ENCODE results near the gene KCNV2. TPM values are rescaled to one million over a fixed set of nuclear protein-coding genes. Genes with fewer than 3 reads are reported as not detected.

Gene KCNV2
- total and polyA plus RNA-seq, 4 donors = 0.36 to 0.57 TPM; not detected in 2

DNA sequence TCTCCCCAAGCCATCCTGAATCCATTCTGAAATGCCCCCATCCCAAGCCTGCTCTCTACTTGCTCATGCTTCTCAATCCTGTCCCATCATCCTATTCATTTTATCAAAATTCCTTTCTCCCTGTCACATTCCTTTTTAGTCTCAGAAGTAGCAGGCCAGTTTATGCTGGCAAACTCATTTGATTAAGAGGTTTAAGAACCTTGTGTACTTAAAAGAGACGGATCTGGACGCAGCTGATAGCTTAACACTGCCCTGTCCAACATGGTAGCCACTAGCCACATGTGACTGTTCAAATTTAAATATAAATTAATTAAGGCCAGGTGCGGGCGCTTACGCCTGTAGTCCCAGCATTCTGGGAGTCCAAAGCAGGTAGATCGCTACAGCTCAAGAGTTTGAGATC is 5.6 kb upstream of the KCNV2 start:
- H3K4me3 ChIP-seq (ENCODE audit: low read depth, low read length) = no peak overlapping the region
- no peaks in the 10 kb centered on the region for H3K4me1 ChIP-seq (ENCODE audit: control insufficient read depth, insufficient read depth, low read length)
- H3K9me3 ChIP-seq (ENCODE audit: control insufficient read depth, insufficient read depth, low read length) = no peaks in the 10 kb centered on the region
- no peak overlapping the region for H3K27ac ChIP-seq (ENCODE audit: low read depth, low read length)
- no peaks in the 10 kb centered on the region for H3K36me3 ChIP-seq (ENCODE audit: control insufficient read depth, insufficient read depth, low read length)
- H3K27me3 ChIP-seq (ENCODE audit: control insufficient read depth, insufficient read depth, low read length) = no peaks in the 10 kb centered on the region
- DNase-seq (ENCODE audit: low read depth in 4 of 6, low spot score in 6 of 6) = no peak
- WGBS (ENCODE audit: insufficient coverage) = no CpG with 5 or more reads among the region's 6 CpGs

- no peak for DNase-seq (ENCODE audit: low read depth in 4 of 6, low spot score in 6 of 6)
- WGBS (ENCODE audit: insufficient coverage) = 98% methylated on average over 66 of the region's 69 CpGs
- Histone ChIP-seq H3K27ac (ENCODE audit: low read depth, low read length) (no peak overlapping the region), H3K4me1 (ENCODE audit: control insufficient read depth, insufficient read depth, low read length) (no peaks in the 10 kb centered on the region), H3K36me3 (ENCODE audit: control insufficient read depth, insufficient read depth, low read length) (peaks cover 12% of the 10 kb centered on the region), H3K4me3 (ENCODE audit: low read depth, low read length) (no peak overlapping the region), H3K9me3 (ENCODE audit: control insufficient read depth, insufficient read depth, low read length) (no peaks in the 10 kb centered on the region), H3K27me3 (ENCODE audit: control insufficient read depth, insufficient read depth, low read length) (no peaks in the 10 kb centered on the region)
Observed at GRCh38 chr9:2718001-2718697, 839 bp downstream of the KCNV2 start.

- no peak for DNase-seq (ENCODE audit: low read depth in 4 of 6, low spot score in 6 of 6)
- WGBS (ENCODE audit: insufficient coverage) = over 99% methylated on average over 29 of the region's 29 CpGs
- H3K27me3 ChIP-seq (ENCODE audit: control insufficient read depth, insufficient read depth, low read length) = no peaks in the 10 kb centered on the region
- H3K4me3 ChIP-seq (ENCODE audit: low read depth, low read length) = no peak overlapping the region
- no peaks in the 10 kb centered on the region for H3K9me3 ChIP-seq (ENCODE audit: control insufficient read depth, insufficient read depth, low read length)
- H3K36me3 ChIP-seq (ENCODE audit: control insufficient read depth, insufficient read depth, low read length) = peaks cover 12% of the 10 kb centered on the region
- no peak overlapping the region for H3K27ac ChIP-seq (ENCODE audit: low read depth, low read length)
- no peaks in the 10 kb centered on the region for H3K4me1 ChIP-seq (ENCODE audit: control insufficient read depth, insufficient read depth, low read length)
Observed at GRCh38 chr9:2718698-2719033, 1.4 kb downstream of the KCNV2 start.

- H3K4me1 ChIP-seq (ENCODE audit: control insufficient read depth, insufficient read depth, low read length) = no peaks in the 10 kb centered on the region
- H3K27ac ChIP-seq (ENCODE audit: low read depth, low read length) = no peak overlapping the region
- H3K36me3 ChIP-seq (ENCODE audit: control insufficient read depth, insufficient read depth, low read length) = peaks cover 12% of the 10 kb centered on the region
- no peaks in the 10 kb centered on the region for H3K27me3 ChIP-seq (ENCODE audit: control insufficient read depth, insufficient read depth, low read length)
- WGBS (ENCODE audit: insufficient coverage) = 100% methylated on average over 1 of the region's 1 CpG
- H3K9me3 ChIP-seq (ENCODE audit: control insufficient read depth, insufficient read depth, low read length) = no peaks in the 10 kb centered on the region
- no peak for DNase-seq (ENCODE audit: low read depth in 4 of 6, low spot score in 6 of 6)
- no peak overlapping the region for H3K4me3 ChIP-seq (ENCODE audit: low read depth, low read length)
Observed at GRCh38 chr9:2720179-2720654, 2.9 kb downstream of the KCNV2 start.

DNA sequence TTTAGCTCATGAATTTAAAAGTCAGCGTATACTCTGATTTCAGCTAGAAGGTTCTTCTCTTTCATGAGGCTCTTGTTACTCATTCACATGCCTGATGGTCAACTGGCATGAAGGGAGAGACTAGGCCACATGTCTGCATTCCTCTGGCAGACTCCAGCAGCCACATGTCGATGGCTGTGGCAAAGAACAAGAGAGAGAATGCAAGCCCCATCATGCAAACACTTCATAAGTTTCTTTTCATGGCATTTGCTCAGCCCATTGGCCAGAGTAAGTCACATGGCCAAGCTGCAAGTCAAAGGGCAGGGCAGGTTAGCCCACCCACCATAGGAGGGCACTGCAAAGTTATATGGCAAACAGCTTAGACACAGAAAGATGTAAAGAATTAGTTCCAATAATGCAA is 5.4 kb downstream of the KCNV2 start:
- 88% methylated on average over 1 of the region's 2 CpGs for WGBS (ENCODE audit: insufficient coverage)
- Histone ChIP-seq H3K27me3 (ENCODE audit: control insufficient read depth, insufficient read depth, low read length) (no peaks in the 10 kb centered on the region), H3K9me3 (ENCODE audit: control insufficient read depth, insufficient read depth, low read length) (no peaks in the 10 kb centered on the region), H3K4me3 (ENCODE audit: low read depth, low read length) (no peak overlapping the region), H3K27ac (ENCODE audit: low read depth, low read length) (no peak overlapping the region), H3K4me1 (ENCODE audit: control insufficient read depth, insufficient read depth, low read length) (no peaks in the 10 kb centered on the region), H3K36me3 (ENCODE audit: control insufficient read depth, insufficient read depth, low read length) (peaks cover 12% of the 10 kb centered on the region)
- DNase-seq (ENCODE audit: low read depth in 4 of 6, low spot score in 6 of 6) = no peak

DNA sequence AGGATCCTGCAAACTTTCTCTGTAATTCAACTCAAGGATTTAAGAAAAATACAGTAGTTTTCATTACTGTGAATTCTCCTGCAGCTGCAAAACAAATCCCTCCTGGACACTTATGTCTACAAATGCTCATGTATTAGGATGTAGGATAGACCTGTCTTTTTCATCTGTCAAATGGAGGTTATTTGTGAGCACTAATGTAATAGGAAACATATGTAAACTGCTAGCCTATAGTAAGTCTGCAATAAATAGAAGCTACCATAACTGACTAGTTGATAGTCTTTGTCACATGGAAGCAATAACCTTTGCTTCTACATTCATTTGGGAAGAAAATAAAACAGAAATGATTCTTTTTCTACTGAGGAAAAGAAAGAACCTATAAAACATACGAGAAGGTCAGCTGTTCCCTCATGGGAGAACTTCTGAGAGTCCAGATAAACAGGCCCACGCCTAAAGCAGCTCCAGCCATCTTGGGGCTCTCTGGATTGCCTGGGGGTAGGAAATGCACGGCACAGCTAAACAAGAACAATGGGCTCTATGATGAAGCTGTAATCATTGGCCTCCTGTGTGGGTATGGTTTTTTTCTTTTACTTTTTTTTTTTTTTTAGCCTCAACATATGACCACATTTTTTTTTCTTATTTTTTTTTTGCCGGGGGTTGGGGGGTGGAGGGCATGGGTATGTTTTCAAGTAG is 6.2 kb downstream of the KCNV2 start:
- no peaks in the 10 kb centered on the region for H3K9me3 ChIP-seq (ENCODE audit: control insufficient read depth, insufficient read depth, low read length)
- whole genome bisulfite sequencing (ENCODE audit: insufficient coverage) = 90% methylated on average over 2 of the region's 4 CpGs
- DNase-seq (ENCODE audit: low read depth in 4 of 6, low spot score in 6 of 6) = peak in 1 of 6 donors; percentile 11

GRCh38 chr9:2725126-2725525 is 7.8 kb downstream of the KCNV2 start:
- no peaks in the 10 kb centered on the region for H3K4me1 ChIP-seq (ENCODE audit: control insufficient read depth, insufficient read depth, low read length)
- H3K4me3 ChIP-seq (ENCODE audit: low read depth, low read length) = no peak overlapping the region
- no peak for DNase-seq (ENCODE audit: low read depth in 4 of 6, low spot score in 6 of 6)
- no peak overlapping the region for H3K27ac ChIP-seq (ENCODE audit: low read depth, low read length)
- no peaks in the 10 kb centered on the region for H3K36me3 ChIP-seq (ENCODE audit: control insufficient read depth, insufficient read depth, low read length)
- no peaks in the 10 kb centered on the region for H3K27me3 ChIP-seq (ENCODE audit: control insufficient read depth, insufficient read depth, low read length)
- no CpG with 5 or more reads among the region's 4 CpGs for WGBS (ENCODE audit: insufficient coverage)
- H3K9me3 ChIP-seq (ENCODE audit: control insufficient read depth, insufficient read depth, low read length) = no peaks in the 10 kb centered on the region

More for the DNA sequence above, 6.2 kb downstream of the KCNV2 start:
- Histone ChIP-seq H3K4me1 (ENCODE audit: control insufficient read depth, insufficient read depth, low read length) (no peaks in the 10 kb centered on the region), H3K36me3 (ENCODE audit: control insufficient read depth, insufficient read depth, low read length) (peaks cover 4% of the 10 kb centered on the region), H3K27ac (ENCODE audit: low read depth, low read length) (no peak overlapping the region), H3K4me3 (ENCODE audit: low read depth, low read length) (no peak overlapping the region), H3K27me3 (ENCODE audit: control insufficient read depth, insufficient read depth, low read length) (no peaks in the 10 kb centered on the region)

DNA sequence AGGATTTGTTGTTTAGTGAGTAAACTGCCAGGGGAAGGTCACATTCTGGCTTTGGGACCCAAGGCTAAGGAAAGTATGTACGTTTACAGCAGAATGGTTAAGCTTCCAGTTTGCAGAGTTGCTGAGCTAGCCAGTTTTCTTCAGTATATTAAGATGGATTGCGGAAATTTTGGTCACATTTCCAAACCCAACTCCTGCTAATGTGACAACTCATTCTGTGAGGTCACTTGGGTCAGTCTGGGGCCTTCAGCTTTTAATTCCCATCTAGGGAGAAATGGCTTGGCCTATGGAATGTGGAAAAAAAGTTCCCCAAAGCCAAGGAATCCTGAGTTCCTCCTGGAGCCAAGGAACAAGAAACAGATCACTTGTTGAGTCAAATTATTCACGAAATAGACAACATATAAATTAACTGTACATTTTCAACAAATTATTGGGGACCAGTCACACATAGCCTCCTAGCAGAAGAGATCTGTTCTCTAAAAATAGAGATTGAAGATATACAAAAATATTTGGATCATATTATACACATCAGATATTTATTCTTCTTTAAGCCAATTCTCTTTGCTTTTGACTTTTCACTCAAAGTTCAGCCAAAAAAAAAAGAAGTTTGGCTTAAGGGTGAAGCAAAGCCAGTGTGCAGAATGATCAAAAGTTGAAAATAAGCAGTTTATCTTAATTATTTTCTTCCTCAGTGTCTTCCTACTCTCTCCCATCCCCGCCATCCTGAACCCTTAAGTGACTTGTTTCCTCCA is 8.8 kb downstream of the KCNV2 start:
- Histone ChIP-seq H3K4me3 (ENCODE audit: low read depth, low read length) (no peak overlapping the region), H3K27me3 (ENCODE audit: control insufficient read depth, insufficient read depth, low read length) (no peaks in the 10 kb centered on the region), H3K36me3 (ENCODE audit: control insufficient read depth, insufficient read depth, low read length) (no peaks in the 10 kb centered on the region), H3K27ac (ENCODE audit: low read depth, low read length) (no peak overlapping the region), H3K9me3 (ENCODE audit: control insufficient read depth, insufficient read depth, low read length) (no peaks in the 10 kb centered on the region), H3K4me1 (ENCODE audit: control insufficient read depth, insufficient read depth, low read length) (no peaks in the 10 kb centered on the region)
- WGBS (ENCODE audit: insufficient coverage) = 100% methylated on average over 1 of the region's 4 CpGs
- no peak for DNase-seq (ENCODE audit: low read depth in 4 of 6, low spot score in 6 of 6)

DNA sequence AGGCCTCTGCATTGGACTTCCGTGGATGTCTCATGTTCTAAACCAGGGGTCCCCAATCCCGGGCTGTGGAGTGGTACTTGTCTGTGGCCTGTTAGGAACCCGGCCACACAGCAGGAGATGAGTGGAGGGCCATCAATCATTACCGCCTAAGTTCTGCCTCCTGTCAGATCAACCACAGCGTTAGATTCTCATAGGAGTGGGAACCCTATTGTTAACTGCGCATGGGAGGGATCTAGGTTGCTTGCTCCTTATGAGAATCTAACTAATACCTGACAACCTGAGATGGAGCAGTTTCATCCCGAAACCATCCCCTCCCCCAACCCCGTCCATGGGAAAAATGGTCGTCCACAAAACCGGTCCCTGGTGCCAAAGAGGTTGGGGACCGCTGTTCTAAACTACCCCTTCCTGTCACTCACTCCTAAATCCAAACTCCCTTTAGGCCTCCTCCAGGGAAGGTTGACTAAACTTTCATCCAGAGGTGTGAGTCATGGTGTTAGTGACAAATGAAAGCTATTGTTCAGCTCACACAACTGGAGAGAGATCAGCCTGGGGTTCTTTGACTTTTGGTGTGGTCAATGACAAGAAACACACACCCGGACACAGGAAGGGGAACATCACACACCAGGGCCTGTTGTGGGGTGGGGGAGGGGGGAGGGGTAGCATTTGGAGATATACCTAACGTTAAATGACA is 9.5 kb downstream of the KCNV2 start:
- Histone ChIP-seq H3K9me3 (ENCODE audit: control insufficient read depth, insufficient read depth, low read length) (no peaks in the 10 kb centered on the region), H3K4me3 (ENCODE audit: low read depth, low read length) (no peak overlapping the region), H3K36me3 (ENCODE audit: control insufficient read depth, insufficient read depth, low read length) (no peaks in the 10 kb centered on the region), H3K4me1 (ENCODE audit: control insufficient read depth, insufficient read depth, low read length) (no peaks in the 10 kb centered on the region), H3K27ac (ENCODE audit: low read depth, low read length) (no peak overlapping the region), H3K27me3 (ENCODE audit: control insufficient read depth, insufficient read depth, low read length) (no peaks in the 10 kb centered on the region)
- DNase-seq (ENCODE audit: low read depth in 4 of 6, low spot score in 6 of 6) = no peak
- 80% methylated on average over 2 of the region's 13 CpGs for WGBS (ENCODE audit: insufficient coverage)

Data from spinal cord (tissue), 10 donors.